ENCODE measurements around the gene PIK3R6. TPM values are rescaled to one million over a fixed set of nuclear protein-coding genes. Genes with fewer than 3 reads are reported as not detected.

The PIK3R6 gene
- not detected in 2 replicates for total RNA-seq

GRCh38 chr17:8867361-8867981 is at the start of gene PIK3R6:
Gene PIK3R6 (minus strand): TSS chr17:8867674. CDS start chr17:8849794, 17,880 bp downstream.

GRCh38 chr17:8798846-8799569 is 68.5 kb downstream of the PIK3R6 start, which contains the start of gene MFSD6L:
Gene MFSD6L (minus strand): TSS chr17:8799365. CDS start chr17:8799120, 245 bp downstream.

GRCh38 chr17:8758137-8758596 is 109.3 kb downstream of the PIK3R6 start, which contains the start of gene SPDYE4:
Gene SPDYE4 (minus strand): TSS chr17:8758546. CDS start chr17:8758382, 164 bp downstream.

Other genes with a start within 250 kb of the PIK3R6 start
- 30.1 and 59.3 TPM in 2 replicates for gene MYH10, start 236.9 kb downstream of the PIK3R6 start, total RNA-seq
- gene CCDC42, start 122.8 kb downstream of the PIK3R6 start, total RNA-seq, result not detected in 2 replicates
- gene SPDYE4, start 109.1 kb downstream of the PIK3R6 start, total RNA-seq, result not detected in 2 replicates
- under 0.01 and 0.07 TPM in 2 replicates for gene MFSD6L, start 68.3 kb downstream of the PIK3R6 start, total RNA-seq
- gene PIK3R5, start 98.0 kb upstream of the PIK3R6 start, total RNA-seq, result 0.07 TPM in 1 of 2 replicates, not detected in the other
- gene NTN1, start 153.8 kb upstream of the PIK3R6 start, total RNA-seq, result under 0.01 and 8.3 TPM in 2 replicates